ENCODE data around the gene N4BP3.

DNA sequence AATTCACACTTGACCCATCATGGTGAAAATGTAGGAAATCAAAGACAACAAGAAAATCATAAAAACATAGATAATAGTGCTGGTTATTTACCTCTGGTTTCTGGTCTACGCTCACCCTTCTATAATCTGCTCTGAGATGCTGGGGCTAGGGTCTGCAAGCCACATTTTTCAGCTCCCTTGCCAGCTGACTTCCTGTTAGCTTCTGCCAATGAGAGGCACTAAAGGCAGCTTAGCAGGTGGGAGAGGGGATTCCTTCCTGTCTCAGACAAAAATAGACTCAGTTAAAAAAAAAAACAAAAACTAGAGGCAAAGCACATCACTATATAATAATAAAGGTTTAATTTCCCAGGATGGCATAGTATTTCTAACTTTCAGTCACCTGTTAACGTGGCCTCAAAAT is 20.2 kb upstream of the N4BP3 start:
- no peak for TF ChIP-seq POLR2A (IDR thresholded peaks at IDR 0.05)
- TF ChIP-seq, protein P1, sequence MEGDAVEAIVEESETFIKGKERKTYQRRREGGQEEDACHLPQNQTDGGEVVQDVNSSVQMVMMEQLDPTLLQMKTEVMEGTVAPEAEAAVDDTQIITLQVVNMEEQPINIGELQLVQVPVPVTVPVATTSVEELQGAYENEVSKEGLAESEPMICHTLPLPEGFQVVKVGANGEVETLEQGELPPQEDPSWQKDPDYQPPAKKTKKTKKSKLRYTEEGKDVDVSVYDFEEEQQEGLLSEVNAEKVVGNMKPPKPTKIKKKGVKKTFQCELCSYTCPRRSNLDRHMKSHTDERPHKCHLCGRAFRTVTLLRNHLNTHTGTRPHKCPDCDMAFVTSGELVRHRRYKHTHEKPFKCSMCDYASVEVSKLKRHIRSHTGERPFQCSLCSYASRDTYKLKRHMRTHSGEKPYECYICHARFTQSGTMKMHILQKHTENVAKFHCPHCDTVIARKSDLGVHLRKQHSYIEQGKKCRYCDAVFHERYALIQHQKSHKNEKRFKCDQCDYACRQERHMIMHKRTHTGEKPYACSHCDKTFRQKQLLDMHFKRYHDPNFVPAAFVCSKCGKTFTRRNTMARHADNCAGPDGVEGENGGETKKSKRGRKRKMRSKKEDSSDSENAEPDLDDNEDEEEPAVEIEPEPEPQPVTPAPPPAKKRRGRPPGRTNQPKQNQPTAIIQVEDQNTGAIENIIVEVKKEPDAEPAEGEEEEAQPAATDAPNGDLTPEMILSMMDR (IDR thresholded peaks at IDR 0.05) = no peak
